GM12865 (cell line): Measurements from ENCODE around the gene IMPACT.
A peak's percentile ranks its signal among the peaks of the same experiment; 100 is the strongest.

Experiments used
- DNase-seq: peaks from one replicate; pipeline ENCODE4 v3.0.0; 2010; ENCODE audit warnings: low read depth
- H3K4me3 ChIP-seq: 2 replicates; pipeline ENCODE4 v1.5.1; 2011; ENCODE audit warnings: mild to moderate bottlenecking, low read depth, low read length, control low read depth
- TF ChIP-seq, protein P1 (sequence below): IDR thresholded peaks from 2 replicates; pipeline ENCODE4 v1.5.1; 2011; ENCODE audit warnings: low read length, control low read depth, low read depth, inconsistent platforms; ENCODE audit not compliant: insufficient read depth; ENCODE audit errors: missing control alignments

IMPACT gene

DNA sequence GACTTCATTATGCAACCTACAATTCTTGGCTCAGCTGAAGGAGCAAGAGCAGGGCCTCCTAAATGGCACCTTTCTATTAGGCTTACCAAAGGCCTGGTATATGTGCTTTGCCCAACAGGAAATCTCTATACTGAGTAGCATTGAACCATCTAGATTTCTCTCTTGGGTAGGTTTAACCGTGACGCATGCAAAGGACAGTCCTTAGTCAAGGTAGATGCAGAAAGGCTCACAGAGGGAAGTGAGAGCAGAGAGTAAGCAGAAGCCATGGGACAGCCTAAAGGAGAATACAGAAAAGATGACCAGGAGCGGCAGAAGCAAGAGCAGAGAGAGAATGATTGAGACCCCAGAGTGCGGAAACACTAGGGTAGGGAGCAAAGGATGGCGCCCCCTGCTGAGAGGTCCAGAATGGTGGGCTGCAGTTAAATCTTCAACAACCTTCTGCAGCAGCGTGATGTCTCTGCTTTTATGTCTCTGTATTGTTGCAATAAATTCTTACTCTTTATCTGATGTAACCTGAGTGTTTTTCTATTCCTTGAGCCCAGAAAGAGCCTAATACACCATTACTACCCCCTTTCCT is 24.2 kb upstream of the IMPACT start:
- no peak for DNase-seq
- TF ChIP-seq, protein P1, sequence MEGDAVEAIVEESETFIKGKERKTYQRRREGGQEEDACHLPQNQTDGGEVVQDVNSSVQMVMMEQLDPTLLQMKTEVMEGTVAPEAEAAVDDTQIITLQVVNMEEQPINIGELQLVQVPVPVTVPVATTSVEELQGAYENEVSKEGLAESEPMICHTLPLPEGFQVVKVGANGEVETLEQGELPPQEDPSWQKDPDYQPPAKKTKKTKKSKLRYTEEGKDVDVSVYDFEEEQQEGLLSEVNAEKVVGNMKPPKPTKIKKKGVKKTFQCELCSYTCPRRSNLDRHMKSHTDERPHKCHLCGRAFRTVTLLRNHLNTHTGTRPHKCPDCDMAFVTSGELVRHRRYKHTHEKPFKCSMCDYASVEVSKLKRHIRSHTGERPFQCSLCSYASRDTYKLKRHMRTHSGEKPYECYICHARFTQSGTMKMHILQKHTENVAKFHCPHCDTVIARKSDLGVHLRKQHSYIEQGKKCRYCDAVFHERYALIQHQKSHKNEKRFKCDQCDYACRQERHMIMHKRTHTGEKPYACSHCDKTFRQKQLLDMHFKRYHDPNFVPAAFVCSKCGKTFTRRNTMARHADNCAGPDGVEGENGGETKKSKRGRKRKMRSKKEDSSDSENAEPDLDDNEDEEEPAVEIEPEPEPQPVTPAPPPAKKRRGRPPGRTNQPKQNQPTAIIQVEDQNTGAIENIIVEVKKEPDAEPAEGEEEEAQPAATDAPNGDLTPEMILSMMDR: peak; percentile 13

DNA sequence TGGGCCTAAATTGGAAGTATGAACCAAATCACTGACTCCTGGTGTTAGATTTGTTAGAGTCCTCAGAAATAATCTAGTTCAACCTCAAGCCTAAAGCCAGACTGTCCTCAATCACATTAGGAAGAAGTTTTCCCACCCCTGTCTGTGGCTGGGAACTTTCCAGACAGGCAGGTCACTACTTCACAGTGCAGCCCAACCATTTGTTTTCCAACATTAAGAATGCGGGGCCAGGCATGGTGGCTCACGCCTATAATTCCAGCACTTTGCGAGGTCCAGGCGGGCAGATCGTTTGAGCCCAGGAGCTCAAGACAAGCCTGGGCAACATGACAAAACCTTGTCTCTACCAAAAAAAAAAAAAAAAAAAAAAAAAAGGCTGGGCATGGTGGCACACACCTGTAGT is 23.4 kb upstream of the IMPACT start:
- H3K4me3 ChIP-seq: no peak overlapping the region
- TF ChIP-seq, protein P1: no peak
- DNase-seq: no peak

More for the DNA sequence above, 24.2 kb upstream of the IMPACT start:
- H3K4me3 ChIP-seq: no peak overlapping the region

DNA sequence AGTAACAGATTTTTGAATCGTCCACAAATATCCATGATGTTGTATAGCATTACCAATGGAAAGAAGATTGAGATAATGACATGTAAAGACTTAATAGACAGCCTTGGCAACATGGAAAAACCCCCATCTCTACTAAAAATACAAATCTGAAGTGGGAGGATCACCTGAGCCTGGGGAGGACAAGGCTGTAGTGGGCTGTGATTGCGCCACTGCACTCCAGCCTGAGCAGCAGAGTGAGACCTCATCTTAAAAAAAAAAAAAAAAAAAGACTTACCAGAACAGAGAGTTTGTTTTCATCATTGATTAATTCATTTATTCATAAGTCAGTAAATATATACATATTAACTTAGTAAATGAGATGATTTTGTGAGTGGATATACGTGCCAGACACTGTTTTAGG is 21.9 kb upstream of the IMPACT start:
- H3K4me3 ChIP-seq: no peak overlapping the region
- no peak for DNase-seq
- TF ChIP-seq, protein P1: no peak

DNA sequence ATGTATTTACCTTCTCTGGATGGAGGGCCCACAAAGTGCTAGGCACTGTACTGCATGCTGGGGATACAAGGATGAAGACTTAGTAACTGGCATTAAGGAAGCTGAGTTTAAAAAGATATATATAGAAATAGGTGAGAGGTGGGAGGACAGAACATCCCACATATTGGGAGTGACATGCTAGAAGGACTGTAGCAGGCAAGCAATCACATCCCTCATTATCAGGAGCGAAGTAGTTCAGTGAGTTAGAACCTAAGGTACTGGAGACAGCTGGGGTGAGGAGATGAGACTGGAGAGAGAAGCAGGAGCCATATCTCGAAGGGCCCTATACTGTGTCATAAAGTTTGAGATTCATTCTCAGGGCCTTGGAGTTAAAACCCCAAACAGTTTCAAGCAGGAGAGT is 18.0 kb upstream of the IMPACT start:
- no peak overlapping the region for H3K4me3 ChIP-seq
- DNase-seq: no peak
- TF ChIP-seq, protein P1: no peak

DNA sequence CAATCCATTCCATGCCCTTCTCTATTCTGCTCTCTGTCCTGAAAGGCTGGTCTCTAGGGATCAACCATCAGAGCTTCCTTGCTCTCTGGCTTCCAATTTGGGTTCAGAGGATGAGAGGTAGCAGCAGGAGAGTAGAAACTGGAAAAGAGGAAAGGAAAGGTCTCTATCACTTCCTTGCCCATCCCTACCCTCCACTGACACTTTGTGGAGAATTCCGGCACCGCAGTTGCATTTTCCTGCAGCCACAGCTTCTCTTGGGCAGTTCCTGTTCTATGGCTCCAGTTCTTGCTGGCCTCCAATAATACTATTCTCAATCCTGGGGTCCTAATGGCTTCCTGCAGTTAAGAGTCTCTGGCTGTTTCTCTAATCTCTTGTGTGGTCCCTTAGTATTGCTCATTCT is 13.3 kb upstream of the IMPACT start:
- TF ChIP-seq, protein P1: no peak
- H3K4me3 ChIP-seq: no peak overlapping the region
- DNase-seq: no peak

DNA sequence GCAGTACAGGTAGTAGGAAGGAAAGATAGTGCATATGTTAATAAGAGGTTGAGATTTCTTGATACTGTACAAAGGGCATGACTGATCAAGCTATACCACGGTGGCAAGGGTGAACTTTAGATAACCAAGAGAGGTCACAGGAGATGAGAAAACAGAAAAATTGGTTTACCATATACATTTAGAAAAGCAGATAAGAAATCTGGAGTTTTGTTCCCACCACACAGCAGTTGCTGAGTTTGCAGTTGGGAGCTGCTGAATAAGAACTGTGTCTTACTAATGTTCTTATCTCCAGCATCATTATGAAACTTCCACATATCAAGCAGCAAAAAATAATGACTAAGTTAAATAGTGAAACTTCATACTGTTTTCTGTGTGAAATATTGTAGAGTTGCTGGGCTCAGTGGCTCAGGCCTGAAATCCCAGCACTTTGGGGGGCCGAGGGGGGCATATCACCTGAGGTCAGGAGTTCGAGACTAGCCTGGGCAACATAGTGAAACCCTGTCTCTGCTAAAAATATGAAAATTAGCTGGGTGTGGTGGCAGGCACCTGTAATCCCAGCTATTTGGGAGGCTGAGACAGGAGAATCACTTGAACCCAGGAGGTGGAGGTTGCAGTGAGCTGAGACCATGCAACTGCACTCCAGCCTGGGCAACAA is 12.0 kb upstream of the IMPACT start:
- no peak overlapping the region for H3K4me3 ChIP-seq
- DNase-seq: peak; percentile 44
- TF ChIP-seq, protein P1: no peak

DNA sequence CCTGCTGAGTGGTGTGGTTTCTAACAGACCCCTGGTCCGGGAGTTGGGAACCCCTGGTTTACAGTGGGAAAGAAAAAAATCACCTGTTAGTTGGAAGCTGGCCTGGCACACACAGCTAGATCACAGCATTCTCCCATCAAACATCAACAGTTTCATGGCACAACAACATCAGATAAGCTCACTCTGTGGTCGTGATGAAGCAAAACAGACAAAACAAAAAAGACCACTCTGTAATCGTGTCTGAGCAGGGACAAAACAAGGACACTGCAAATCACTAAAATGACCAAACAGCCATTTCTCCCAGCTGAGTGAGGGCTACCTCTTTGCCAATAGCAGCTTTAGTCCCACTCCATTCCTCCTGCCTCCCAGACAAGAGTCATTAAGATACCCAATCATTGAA is 9.0 kb upstream of the IMPACT start:
- no peak for DNase-seq
- TF ChIP-seq, protein P1: no peak
- H3K4me3 ChIP-seq: no peak overlapping the region
